ENCODE measurements around the gene DYRK2.

Gene DYRK2

DNA sequence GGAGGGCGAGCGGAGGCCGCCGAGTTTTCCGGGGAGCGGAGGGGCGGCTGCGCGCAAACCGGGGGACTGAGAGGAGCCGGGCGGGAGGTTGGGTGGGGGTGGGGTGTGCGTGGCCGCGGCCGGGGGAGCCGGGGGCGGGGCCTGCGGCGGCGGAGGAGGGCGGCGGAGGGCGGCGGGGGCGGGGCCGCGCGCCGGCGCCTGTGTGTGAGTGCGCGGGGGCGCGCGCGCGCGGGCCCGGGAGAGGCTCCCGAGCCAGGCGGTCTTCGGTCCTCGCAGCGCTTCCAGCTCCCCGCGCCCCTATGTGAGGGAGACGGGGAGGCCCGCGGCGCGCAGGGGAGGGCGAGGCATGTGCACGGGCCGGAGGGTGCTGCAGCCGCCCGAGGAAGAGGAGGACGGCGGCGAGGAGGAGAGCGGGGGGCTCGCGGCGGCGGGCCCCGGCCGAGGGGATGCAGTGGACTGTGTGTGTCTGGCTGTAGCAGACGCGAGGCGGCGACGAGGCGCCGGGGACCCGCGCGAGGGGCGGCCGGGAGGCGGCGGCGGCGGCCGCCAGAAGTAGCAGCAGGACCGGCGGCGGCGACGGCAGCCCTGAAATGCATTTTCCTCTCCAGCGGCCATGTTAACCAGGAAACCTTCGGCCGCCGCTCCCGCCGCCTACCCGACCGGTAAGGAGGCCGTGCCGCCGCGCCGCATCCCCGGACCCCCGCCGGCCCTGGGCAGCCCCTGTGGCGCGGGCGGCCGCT lies at the start of gene DYRK2:
Gene DYRK2, plus strand, starts transcription at position 225 of the 740 bp plus-strand sequence. Its CDS starts 389 bp downstream, at position 614.
- peak; percentile 53 for DNase-seq

DNA sequence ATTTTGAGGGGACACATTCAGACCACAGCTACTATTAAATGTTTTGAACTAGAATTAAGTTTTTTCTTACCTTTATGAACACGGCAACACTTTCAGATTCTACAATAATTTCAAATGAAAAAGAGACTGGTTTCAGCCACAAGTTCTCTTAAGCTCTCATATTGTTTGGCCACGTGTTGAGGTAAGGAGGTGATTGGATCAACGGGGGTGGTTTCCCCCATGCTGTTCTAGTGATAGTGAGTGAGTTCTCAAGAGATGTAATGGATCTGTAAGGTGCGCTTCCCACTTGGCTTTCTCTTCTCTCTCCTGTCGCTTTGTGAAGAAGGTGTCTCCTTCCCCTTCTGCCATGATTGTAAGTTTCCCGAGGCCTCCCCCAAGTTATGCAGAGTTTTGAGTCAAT lies 48.9 kb upstream of the DYRK2 start:
- no peak for DNase-seq

DNA sequence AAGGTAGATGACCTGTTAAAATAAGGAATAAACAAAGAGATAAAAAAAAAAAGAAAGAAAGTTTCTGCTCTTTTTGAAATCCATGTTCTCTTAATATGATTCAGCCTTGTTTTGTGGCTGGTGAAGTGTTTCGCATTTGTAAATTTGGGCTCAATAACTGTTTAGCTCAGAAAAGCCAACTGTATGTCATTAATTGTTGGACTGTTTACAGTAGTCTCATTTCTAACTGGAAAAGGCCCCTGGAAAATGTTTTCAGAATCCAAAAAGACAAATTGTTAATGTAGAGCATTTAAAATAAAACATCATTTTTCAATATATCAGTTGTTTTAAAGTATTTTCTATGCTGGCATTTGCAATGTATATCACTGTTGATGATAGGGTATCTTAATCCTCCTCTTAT lies 47.4 kb upstream of the DYRK2 start:
- DNase-seq, result no peak

DNA sequence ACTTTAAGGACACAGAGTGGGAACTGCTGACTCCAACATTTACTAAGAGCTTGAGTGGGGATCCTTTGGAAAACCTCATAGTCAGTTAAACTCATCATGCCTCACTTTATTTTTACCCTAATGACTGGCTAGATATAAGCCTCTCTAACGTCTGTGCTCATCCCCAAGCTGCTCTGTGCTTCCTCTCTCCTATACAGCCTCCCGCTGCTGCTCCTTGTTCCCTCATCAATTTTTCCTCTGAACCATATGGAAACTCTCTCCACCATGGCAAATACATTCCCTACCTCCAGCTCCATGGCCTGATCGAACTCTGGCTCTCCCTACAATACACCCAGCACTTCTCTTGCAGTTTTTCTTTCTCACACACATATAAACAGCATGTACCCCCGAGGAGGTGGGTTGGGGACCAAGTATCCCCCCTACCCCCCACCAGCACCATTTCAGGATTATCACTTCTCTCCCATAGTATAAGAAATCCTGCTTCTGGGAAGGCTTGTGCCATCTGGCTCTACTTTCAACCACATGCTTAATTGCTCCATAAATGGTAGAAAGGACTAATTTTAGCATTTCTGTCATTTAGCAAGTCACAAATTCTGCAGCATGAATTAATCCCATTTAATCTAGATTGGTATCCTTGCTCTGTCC lies 39.2 kb upstream of the DYRK2 start:
- no peak for DNase-seq

DNA sequence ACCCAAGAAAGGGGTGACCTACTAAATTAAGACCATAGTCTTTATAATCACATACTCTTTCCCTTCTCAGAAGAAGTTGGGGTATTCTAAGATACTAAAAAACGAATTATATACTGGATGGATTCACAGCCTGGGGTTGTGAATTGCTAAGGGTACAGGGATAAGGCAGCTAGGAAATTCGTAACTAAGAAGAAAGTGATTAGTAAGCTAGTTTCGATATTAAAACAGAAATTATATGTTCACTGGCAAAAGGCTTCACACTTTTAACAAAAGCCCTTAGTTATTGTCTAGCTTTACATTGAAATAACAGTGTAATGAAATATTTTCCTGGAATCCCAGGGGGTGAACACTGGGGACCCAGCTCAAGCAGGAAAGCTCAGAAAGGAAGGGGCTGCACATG lies 35.5 kb upstream of the DYRK2 start:
- no peak for DNase-seq

DNA sequence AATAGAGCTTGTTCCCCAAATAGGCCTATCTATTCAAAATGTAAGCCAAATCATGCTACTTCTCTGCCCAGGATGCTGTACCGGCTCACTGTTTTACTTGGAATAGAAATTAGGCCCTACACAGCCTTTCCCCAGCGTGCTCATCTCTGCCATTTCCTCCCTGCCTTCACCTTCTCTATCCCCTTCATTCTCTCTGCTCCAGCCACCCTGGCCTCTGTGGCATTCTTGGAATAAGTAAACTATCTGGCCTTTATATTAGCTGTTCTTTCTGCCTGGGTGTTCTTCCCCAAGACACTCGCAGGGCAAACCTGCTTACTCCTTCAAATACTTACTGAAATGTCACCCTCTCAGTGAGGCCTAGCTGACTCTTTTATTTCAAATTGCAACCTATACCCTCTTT lies 30.9 kb upstream of the DYRK2 start:
- DNase-seq, result no peak

DNA sequence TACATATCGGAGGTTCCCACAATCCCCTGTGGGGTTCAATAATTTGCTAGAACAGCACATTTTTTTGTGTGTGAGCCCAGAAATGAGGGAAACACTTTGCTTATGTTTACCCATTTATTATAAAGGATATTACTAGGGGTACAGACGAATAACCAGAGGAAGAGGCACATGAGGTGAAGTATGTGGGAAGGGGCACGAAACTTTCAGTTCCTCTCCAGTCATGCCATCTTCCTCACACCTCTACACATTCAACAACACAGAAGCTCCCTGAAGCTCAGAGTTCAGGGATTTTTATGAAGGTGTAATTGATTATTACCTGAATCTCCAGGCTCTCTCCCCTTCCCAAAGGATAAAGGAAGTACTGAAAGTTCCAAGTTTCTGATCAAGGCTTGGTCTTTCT lies 30.2 kb upstream of the DYRK2 start:
- no peak for DNase-seq

DNA sequence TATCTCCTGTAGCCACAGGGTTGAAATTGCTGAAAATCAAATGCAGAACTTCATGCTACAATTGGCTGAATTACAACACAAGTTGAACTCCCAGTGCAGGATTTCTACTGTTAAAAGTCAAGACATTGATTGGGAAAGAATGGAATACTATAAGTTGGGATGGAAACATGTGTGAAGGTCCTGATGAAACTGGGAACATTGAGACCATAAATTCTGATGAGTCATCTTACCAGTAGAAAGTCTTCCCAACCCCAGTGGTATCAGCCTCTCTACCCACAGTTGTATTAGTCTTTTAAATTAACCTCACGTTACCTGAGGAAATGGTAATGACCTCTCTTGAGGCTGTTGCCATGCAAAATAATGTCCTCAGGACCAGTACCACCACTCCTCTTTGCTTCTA lies 27.4 kb upstream of the DYRK2 start:
- DNase-seq, result no peak

DNA sequence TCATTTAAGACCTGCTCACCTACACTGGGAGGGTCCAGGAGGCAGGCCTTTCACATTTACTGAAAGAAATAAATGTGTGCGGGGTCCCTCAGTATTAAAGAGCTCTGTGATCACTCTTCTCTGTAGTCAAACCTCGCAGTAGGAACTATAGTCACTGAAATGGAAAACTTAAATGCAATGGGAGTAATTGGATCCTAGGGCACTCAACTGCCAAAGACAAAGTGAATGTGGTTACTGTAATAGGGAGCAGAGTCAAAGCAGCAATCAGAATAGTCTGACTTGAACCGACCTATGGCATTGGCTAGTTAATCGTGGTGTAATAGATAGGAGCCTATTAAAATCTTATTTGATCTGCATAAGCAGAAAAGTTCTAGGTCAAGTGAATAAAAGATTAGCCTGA lies 26.6 kb upstream of the DYRK2 start:
- DNase-seq, result no peak

DNA sequence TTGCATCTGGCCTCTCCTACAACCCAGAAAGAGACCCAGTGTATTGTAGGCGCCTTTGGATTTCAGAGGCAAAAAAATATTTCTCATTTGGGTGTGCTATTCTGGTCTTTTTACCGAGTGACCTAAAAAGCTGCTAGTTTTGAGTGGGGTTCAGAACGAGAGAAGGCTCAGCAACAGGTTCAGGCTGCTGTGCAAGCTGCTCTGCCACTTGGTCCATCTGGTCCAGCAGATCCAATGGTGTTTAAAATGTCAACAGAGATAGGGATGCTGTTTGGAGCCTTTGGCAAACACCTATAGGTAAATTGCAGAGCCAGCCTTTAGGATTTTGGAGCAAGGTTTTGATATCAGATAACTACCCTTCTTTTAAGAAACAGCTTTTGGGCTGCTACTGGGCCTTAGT lies 25.3 kb upstream of the DYRK2 start:
- no peak for DNase-seq

DNA sequence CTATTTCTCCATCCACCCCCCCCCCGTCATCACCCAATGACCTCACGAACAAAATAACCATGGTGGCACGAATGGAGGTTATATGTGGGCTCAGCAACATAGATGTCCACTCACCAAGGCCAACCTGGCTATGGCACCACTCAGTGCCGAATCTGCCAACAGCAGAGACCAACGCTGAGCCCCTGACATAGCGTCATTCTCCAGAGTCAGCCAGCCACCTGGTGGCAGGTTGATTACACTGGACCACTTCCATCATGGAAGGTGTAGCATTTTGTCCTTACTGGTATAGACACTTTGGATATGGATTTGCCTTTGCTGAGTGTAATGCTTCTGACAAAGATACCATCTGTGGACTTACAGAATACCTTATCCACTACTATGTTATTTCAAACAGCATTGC lies 24.2 kb upstream of the DYRK2 start:
- no peak for DNase-seq

DNA sequence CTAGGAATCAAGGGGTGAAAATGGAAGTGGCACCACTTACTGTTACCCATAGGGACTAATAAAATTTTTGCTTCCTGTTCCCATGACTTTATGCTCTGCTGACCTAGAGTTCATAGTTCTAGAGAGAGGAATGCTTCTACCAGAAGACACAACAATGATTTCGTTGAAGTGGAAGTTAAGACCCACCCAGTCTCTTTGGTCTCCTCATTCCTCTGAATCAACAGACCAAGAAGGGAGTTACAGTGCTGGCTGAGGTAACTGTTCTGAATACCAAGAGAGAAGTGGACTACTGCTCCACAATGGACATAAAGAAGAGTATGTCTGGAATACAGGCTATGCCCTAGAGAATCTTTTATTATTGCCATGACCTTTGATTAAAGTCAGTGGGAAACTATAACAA lies 23.5 kb upstream of the DYRK2 start:
- DNase-seq, result no peak

DNA sequence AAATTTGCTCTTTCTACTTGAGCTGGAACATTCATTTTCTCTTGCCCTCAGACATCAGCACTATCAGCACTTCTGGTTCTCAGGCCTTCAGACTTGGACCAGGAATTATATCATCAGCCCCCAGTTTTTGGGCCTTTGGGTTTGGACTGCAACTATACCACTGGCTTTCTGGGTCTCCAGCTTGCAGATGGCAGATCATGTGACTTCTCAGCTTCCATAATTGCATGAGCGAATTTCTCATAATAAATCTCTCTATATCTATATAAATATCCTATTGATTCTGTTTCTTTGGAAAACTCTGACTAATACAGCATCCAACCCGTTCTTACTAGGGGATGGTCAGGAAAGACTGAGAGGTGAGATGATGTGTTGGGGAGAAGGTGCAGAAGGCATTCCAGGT lies 22.4 kb upstream of the DYRK2 start:
- DNase-seq, result no peak

DNA sequence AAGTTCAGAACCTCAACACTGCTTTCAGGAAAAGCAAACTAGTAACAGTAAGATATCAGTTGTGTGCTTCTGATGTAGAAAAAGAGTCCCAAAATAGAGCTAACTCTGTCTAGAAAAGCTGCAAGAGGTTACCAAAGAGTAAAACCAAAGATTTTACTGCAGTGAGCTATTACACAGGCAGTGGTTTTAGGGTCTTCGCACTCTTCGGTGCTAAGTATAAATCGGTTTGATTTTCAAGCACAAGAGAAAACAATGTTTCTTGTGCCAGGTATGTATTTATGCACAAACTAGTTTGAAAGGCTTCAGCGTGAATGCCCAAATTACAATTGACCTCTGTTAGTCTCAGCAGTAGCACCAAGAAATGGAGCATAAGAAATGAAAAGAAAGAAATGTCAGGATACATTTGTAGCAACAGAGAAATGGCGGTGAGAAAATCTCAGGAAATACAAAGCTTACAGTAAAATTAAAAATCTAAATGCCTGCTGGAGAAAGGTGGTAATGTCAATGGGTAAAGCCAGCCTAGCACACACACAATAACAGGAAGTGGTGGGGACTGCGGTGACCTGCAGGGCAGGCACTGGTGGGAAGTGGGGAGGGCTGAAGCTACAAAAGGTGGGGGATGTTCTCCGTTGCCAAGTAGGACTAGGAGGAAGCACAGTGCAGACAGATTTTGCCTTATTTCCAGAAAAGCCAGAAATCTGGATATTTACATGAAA lies 18.0 kb upstream of the DYRK2 start:
- DNase-seq, result peak; percentile 84

DNA sequence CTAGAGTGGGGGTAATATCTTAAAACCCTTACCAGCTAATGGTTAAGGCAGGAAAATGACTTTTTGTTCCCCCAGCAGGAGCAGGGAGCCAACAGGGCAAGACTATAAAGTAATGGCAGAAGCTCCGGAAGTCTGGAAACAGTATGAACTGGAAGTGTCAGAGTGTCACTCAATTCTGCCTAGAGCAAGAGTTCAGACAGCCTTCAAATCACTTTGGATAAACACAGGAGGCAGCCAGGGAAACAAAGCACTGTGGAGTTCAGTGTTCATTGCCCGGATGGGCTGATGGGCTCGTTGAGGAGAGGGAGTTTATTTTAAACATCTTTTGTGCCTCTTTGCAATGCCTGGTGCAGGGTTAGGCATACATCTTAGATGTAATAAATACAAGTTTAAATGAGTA lies 16.5 kb upstream of the DYRK2 start:
- DNase-seq, result no peak

DNA sequence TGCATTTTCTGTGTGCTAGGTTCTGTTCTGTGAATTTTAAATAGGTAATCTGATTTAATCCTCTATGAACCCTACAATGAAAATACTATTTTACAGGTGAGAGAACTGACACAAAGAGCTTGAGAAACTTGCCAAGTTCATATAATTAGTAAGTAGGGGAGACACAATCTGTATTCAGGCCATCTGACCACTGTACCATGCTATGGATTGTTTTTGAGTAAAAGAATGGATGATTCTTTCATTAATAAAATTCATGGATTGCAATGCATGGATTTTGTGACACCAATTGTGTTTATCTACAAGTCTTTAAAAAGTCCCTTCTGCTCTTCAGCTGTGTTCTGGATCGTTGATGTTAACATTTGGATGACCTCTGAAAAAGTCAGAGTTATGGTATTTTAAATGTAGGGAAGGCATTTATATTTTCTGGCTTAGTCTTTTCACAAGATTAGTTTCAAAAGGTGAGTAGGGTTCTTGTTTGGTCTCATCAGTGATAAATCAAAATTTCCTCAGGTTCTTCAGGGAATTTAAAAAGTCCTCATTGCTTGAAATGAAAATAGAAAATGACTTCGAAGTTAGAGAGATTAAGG lies 15.4 kb upstream of the DYRK2 start:
- no peak for DNase-seq

DNA sequence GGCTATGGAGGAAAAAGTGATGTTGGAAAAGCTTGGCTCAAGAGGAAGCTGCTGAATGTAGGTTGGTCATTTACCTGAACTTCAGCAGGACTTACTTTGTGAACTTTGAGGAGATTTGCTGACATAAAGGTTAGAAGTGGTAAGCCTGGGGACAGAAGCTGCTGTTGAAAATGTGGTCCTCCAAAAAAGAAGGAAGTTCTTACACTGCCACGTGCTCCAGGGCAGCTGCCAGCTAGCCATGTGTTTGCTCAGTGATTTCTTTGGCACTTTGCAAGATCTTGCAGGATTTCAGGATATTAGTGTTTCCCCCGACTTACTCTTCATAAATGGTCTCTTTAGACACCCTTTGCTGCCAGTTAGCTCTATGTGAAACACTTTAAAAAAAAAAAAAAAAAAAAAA lies 14.8 kb upstream of the DYRK2 start:
- DNase-seq, result peak; percentile 28

DNA sequence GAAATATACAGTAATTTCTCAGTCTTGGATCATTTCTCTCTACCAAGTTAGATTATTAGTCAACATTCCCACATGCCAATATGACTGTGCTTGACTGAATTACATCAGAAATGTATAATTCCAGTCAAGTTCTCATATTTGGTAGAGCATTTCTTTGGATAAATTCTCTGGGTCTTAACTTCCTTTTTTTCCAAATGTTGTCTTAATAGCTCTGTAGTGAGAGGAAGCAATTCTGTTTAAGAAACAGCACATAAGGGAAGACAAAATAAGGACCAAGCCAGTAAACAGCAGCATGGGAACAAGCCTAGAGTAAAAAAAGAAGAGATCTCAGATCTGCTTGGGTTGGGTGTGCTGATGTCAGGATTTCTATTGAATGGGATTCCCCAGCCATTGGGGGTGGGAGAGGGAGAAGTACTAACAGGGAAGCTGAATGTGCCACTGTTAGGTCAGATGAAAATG lies 14.2 kb upstream of the DYRK2 start:
- peak; percentile 19 for DNase-seq

DNA sequence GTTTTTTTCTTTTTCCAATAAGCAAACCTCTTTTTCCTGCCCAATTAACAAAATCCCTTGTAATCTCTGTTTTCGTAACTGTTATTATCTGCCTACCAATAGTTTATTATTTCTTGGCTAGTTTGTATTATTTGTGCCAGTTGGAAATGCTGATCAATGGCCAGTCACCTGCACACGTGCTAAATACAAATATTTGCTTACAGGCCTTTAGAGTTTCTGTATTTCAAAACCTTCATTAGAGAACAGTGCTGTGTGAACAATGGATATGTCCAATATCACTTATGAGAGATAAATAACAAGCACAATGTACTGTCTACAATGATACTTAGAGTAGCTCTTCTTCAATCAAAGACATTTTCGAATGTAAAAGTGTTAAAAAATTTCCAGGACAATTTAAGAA lies 10.8 kb upstream of the DYRK2 start:
- DNase-seq, result no peak

DNA sequence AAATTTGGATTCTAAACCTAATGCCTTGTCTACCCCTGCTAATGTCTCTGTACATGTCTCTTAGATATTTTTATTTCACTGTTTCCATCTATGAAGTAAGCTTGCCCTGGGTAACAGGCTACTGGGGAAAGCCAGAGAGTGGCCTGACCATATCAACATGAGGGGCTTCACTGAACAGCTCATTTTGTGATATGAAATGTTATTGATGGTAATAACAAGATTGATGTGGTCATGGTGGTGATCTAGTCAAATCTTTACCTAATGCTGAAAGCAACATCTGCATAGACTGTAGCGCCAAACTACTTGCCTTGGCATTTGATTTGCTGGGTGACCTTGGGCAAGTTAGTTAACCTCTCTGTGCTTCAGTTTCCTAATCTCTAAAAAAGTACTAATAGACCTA lies 9.9 kb upstream of the DYRK2 start:
- no peak for DNase-seq

DNA sequence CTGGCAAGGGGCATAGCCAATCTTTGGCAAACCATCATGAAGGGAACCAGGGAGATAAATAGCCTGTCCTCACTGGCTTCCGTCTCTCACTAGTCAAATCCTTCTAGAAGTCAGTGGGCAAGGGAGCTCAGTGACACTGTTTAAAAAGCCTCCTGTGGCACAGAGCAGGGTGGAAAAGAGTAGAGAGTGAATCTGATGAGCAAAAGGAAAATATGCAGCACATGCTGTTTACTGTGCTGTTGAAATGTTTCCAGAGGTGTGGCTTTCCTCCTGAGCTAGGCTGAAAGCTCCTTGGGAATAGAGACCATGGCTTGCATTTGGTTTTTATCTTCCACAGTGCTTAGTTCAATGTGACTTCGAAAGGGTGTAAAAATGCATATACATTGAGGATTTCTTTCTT lies 7.7 kb upstream of the DYRK2 start:
- no peak for DNase-seq

DNA sequence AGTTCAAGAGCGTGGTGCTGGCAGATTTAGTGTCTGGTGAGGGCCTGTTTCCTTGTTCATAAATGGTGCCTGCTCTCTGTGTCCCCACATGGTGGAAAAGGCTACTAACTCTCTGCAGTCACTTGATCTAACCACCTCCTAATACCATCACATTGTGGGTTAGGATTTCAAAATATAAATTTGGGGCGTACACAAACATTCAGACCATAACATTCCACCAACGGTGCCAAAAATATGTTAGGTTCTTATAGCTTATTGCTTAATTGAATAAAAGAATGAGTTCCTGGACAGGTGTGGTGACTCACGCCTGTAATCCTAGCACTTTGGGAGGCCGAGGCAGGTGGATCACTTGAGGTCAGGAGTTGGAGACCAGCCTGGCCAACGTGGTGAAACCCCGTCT lies 3.4 kb upstream of the DYRK2 start:
- DNase-seq, result no peak

DNA sequence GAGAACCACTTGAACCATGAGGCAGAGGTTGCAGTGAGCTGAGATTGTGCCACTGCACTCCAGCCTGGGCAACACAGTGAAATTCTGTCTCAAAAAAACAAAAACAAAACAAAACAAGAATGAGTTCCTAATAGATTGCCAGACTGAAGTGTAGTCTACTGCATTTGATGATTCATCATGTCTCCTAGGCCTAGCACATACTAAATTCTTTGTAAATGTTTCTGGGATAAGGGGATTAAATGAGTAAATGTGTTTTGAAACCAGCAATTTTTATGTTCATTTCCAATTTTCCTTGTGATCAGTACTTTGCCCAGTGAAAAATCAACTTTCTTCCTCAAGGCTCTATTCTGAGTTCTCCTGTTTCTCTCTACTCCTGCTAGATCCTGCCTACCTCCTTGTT lies 2.9 kb upstream of the DYRK2 start:
- no peak for DNase-seq

DNA sequence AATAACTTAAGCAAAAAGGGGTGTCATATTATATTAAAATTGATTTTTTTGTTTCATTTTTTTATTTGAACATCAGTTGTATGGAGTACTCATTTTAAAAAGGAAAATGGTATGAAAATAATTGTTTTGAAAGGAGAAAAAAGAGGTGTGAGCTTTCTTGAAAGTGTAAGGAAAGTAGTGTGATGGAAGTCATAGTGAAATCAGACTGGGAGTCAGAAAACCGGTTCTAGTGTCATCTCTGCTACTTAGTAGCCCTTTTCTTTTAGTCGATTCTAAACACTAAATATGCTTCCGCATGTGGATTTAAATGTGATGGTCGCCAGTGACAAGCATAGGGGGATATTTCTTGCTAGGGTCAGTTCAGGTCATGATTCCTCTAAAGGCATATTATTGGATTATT lies 1.8 kb upstream of the DYRK2 start:
- DNase-seq, result no peak

Measured in MV-4-11 (cell line).